Inferior parietal cortex (tissue), 1 donor: Measurements from ENCODE around the gene ARHGAP21.

Source experiments
- DNase-seq: peaks from one replicate; pipeline ENCODE4 v3.0.0-alpha.2; 2016; ENCODE audit errors: extremely low spot score

ARHGAP21 gene

DNA sequence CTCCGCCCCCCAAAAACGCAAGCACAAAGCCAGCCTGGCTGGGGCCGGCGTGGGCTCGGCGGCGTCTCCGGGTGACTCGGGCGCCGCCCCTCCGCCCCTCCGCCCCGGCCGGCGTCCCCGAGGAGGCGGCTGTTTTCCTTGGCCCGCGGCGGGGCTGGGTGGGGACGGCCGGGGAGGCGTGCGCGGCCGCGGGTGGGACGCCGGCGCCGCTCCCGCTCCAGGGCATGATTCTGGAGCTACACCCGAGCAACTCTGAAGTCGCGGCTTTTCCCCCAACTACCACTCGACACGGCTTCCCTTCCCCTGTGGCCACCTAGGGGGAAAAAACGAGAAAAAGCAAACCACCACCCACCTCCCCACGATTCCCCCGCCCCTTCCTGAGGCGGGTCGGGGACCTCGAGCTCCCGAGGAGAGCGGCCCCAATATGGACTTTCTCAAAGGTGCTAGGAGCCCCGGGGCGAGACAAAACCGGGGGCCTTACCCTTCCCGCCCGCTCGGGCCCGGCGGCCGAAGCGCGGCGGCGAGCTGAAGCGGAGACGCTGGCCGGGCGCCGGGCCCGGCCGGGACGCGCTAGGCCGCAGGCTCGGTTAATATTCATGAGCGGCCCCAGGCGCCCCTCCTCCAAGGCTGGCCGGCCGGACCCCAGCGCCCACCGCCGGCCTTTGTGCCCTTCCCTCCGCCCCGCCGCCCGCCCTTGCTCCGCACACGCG, 856 bp downstream of the ARHGAP21 start:
- no peak for DNase-seq

DNA sequence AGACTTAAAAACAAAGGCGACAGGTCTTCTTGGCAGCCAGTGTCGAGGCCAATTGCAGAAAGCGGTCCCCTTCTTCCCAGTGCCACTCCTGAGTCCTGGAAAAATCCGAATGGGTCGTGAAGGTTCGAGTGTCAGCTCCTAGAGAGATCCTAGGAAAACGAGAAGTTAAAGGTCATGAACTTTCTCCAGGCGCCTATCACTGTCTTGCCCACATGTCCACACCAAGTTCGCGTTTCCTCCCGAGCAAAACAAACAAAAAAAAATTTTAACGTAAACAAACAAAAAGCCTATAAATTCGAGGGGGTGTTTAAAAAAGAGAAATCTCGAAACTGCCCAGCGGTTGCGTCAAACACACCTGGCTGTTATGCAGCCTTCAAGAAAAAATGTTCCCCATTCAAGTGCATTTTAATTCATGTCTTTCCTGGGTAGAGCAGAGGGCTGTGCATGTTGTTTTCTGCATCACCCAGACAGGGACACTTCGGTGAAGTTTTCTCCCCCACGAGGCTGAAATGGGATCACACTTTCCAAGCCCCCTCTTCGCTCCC, 1.5 kb downstream of the ARHGAP21 start:
- no peak for DNase-seq

GRCh38 chr10:24721229-24722106, 2.2 kb downstream of the ARHGAP21 start:
- no peak for DNase-seq

DNA sequence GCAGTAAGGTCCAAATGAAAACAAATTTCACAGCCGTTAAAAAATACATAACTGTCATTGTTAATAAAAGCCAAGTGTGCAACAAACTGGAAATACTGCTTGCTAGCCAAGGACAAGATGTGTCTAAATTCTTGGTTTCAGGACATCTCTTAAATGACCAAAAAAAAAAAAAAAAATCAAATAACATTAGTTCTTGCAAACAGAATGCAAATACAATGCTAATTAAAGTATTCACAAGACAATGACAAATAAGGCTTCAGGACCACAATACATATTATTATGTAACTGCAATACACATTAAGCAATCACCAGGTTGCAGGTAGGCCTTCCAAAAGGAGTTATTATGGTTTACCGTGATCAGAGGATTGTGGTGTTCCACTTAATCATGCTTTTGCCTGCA, 3.6 kb downstream of the ARHGAP21 start:
- no peak for DNase-seq

- DNase-seq: no peak
Observed at GRCh38 chr10:24718031-24718855, 5.4 kb downstream of the ARHGAP21 start.

- no peak for DNase-seq
Observed at GRCh38 chr10:24716295-24716694, 7.4 kb downstream of the ARHGAP21 start.

GRCh38 chr10:24715246-24715769, 8.4 kb downstream of the ARHGAP21 start:
- DNase-seq: no peak

DNA sequence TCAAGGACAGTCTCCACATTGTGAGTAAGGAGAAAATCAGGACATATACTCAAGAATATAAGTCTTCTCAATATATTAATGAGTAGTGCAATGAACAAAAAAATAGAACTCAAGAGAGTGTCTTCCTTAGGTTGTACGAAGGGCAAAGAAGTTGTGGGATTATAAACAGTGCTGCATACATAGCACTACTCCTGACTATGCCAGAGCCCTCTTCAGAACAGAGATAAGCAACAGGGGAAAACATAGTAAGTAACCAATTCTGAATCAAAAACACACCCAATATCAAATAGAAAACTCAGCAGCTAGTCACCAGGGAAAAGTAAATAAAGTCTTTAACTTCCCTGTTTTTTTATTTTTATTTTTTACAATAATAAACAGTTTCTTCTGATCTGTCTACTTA, 10.6 kb downstream of the ARHGAP21 start:
- DNase-seq: no peak

DNA sequence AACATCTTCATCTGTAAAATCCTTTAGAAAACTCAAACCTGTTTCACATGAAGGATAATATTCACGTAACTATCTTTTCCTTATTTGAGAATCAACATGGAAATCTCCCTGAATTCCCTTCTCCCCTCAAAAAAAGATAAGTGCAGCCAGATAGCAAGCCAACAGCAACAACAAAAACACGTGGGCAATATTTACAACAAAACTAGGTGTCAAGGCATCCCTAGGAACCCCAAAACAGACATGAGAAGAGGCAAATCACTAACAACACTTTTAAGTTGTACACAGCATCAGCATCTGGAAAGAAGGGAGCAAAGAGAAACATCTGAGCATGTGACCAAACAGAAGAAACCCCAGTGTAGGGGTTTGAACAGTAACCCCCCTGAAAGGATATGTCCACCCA, 12.2 kb downstream of the ARHGAP21 start:
- no peak for DNase-seq

- DNase-seq: no peak
Observed at GRCh38 chr10:24708081-24708480, 15.6 kb downstream of the ARHGAP21 start.

DNA sequence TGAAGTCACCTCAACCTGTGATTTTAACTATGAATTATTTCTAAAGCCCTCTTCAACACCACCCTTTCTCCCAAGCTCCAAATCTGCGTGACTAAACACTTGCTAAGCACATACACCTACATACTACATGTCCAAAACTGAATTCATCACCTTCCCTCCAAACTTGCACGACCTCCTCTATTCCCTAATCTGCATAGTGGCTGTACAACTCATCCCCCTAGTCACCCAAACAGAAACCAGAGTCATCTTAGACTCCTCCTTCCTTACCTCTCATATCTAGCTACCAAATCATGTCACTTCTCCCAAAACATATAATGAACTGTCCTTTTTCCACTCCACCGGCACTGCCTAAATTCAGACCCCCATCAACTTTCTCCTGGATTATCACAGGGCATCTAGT, 16.2 kb downstream of the ARHGAP21 start:
- no peak for DNase-seq

DNA sequence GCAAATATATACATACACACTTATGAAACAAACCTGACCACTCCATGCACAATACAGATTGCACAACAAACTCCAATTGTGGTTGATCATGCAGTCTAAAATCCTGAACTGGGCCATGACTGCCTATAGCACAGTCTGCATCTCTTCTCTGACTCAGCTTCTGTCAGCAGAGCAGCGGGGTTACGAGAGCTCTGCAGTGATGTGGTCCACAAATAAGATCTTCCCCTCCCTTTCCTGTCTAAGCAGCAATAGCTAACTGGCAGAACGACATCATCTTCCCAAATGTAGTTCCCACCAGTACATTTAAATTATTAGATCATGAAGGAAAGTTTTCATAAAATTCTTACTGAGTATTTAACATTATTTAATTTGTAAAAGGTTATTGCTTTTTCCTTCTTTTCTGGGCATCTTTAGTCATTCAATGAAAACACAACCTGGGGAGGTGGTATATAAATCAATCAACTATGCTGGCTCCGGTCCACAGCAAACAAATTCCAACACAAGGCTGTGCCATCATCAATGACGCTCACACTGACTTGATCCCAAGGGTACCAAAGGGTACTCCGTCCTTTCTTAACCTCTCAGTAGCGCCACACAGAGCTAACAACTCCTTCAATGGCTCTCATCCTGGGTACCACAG, 17.1 kb downstream of the ARHGAP21 start:
- DNase-seq: no peak

- DNase-seq: no peak
Observed at GRCh38 chr10:24703700-24704099, 20.0 kb downstream of the ARHGAP21 start.

- DNase-seq: no peak
Observed at GRCh38 chr10:24701447-24701846, 22.2 kb downstream of the ARHGAP21 start.

- no peak for DNase-seq
Observed at GRCh38 chr10:24700948-24701347, 22.7 kb downstream of the ARHGAP21 start.

GRCh38 chr10:24698270-24698669, 25.4 kb downstream of the ARHGAP21 start:
- no peak for DNase-seq

DNA sequence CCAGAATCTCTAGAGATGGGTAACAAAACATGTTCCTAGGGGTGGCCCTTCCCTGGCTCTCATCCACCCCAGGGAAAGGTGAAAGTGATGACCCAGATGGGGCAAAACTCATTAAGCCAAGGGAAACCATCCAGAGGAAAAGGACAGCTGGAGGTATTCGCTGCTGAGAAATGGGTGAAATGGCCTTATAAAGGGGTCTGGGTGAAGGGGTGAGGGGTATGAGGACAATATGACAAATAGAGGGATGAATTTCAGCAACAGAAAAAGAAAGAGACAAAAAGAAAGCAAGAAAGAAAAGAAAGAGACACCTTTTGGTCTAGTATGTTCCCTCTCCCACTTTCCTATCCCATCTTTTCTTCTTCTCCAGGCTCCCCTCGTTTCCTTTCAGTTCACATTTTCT, 26.6 kb downstream of the ARHGAP21 start:
- no peak for DNase-seq

DNA sequence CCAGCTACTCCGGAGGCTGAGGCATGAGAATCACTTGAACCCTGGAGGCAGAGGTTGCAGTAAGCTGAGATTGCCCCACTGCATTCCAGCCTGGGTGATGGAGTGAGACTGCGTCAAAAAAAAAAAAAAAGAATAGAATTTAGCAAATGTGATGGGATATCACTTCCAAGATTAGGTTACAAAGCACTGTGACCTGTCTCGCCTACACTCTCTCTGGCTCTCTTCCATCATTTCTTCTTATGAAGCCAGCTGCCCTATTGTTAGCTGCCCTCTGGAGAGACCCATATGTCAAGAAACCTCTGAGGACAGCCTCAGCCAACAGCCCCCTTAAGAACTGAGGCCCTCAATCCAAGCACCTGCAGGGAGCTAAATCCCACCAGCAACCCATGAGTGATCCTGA, 28.2 kb downstream of the ARHGAP21 start:
- no peak for DNase-seq

GRCh38 chr10:24694086-24694485, 29.6 kb downstream of the ARHGAP21 start:
- no peak for DNase-seq

GRCh38 chr10:24690961-24691512, 32.6 kb downstream of the ARHGAP21 start:
- no peak for DNase-seq

GRCh38 chr10:24685958-24686540, 37.6 kb downstream of the ARHGAP21 start:
- DNase-seq: no peak
